Neural progenitor cell (in vitro differentiated cells): ENCODE data around the gene PACRG. TPM values are rescaled to one million over a fixed set of nuclear protein-coding genes. Genes with fewer than 3 reads are reported as not detected.

ENCODE experiments used
- DNase-seq: peaks from one replicate; pipeline ENCODE4 v3.0.0-alpha.2; 2016; ENCODE audit warnings: low spot score
- H2AFZ ChIP-seq: fragments of 200-600 bp; sonication (generic); replicated peaks from 2 replicates; pipeline ENCODE4 v1.6.1; 2016; ENCODE audit warnings: antibody characterized with exemption
- H3F3A ChIP-seq: fragments of 200-600 bp; sonication (generic); 2 replicates; pipeline ENCODE4 v1.6.1; 2016; ENCODE audit warnings: antibody characterized with exemption, low read depth
- H3K27ac ChIP-seq: fragments of 200-600 bp; sonication (generic); 2 replicates; pipeline ENCODE4 v1.5.1; 2016; ENCODE audit warnings: mild to moderate bottlenecking
- H3K27me3 ChIP-seq: fragments of 200-600 bp; sonication (generic); 2 replicates; pipeline ENCODE4 v1.6.1; 2016; ENCODE audit warnings: mild to moderate bottlenecking, moderate library complexity
- H3K36me3 ChIP-seq: fragments of 200-600 bp; sonication (generic); 2 replicates; pipeline ENCODE4 v1.5.1; 2016
- H3K4me1 ChIP-seq: fragments of 200-600 bp; sonication (generic); 2 replicates; pipeline ENCODE4 v1.6.1; 2016; ENCODE audit warnings: mixed run types
- H3K4me2 ChIP-seq: fragments of 200-600 bp; sonication (generic); 2 replicates; pipeline ENCODE4 v1.6.1; 2016
- H3K4me3 ChIP-seq: fragments of 200-600 bp; sonication (generic); 2 replicates; pipeline ENCODE4 v1.5.1; 2016
- H3K79me2 ChIP-seq: fragments of 200-600 bp; sonication (generic); 2 replicates; pipeline ENCODE4 v1.6.1; 2016; ENCODE audit warnings: low read depth
- H3K9ac ChIP-seq: fragments of 200-600 bp; sonication (generic); 2 replicates; pipeline ENCODE4 v1.6.1; 2016
- H3K9me3 ChIP-seq: fragments of 200-600 bp; sonication (generic); 2 replicates; pipeline ENCODE4 v1.5.1; 2016; ENCODE audit warnings: low read depth
- H4K20me1 ChIP-seq: fragments of 200-600 bp; sonication (generic); 2 replicates; pipeline ENCODE4 v1.6.1; 2016; ENCODE audit warnings: low read depth
- H3K27ac Mint-ChIP-seq: 3 replicates; pipeline ENCODE4 v1.8.0; 2021; ENCODE audit warnings: mixed read lengths
- H3K27me3 Mint-ChIP-seq: 2 replicates; pipeline ENCODE4 v1.8.0; 2022; ENCODE audit warnings: low read depth, mild to moderate bottlenecking, inconsistent platforms, moderate library complexity, mixed read lengths; ENCODE audit not compliant: insufficient read depth
- H3K36me3 Mint-ChIP-seq: 3 replicates; pipeline ENCODE4 v1.8.0; 2021; ENCODE audit warnings: mixed read lengths
- H3K4me1 Mint-ChIP-seq: 3 replicates; pipeline ENCODE4 v1.8.0; 2021; ENCODE audit warnings: mixed read lengths
- H3K4me3 Mint-ChIP-seq: 3 replicates; pipeline ENCODE4 v1.8.0; 2021; ENCODE audit warnings: mild to moderate bottlenecking, moderate library complexity, mixed read lengths
- H3K9me3 Mint-ChIP-seq: 3 replicates; pipeline ENCODE4 v1.8.0; 2020; ENCODE audit warnings: mixed read lengths
- EZH2 ChIP-seq: fragments of 200-600 bp; sonication (generic); IDR thresholded peaks from 2 replicates; pipeline ENCODE4 v1.6.1; 2017; ENCODE audit warnings: antibody characterized with exemption, mild to moderate bottlenecking, moderate library complexity
- EZH2phosphoT487 ChIP-seq: fragments of 200-600 bp; sonication (generic); IDR thresholded peaks from 2 replicates; pipeline ENCODE4 v1.6.1; 2017; ENCODE audit warnings: antibody characterized with exemption
- total RNA-seq: library from RNA; depleted of rRNA; stranded (reverse); fragments of >200 nt; gene quantifications from 2 replicates; pipeline ENCODE4 v1.2.3, GENCODE V29; 2015; ENCODE audit warnings: low replicate concordance
- TF ChIP-seq, protein P1 (sequence below): fragments of 200-600 bp; sonication (generic); IDR thresholded peaks from 2 replicates; pipeline ENCODE4 v1.5.1; 2017; ENCODE audit warnings: antibody characterized with exemption, mild to moderate bottlenecking

PACRG gene
- total RNA-seq, 1 donor from 2014 or later = 0.30 TPM

GRCh38 chr6:163209005-163209404 is 481.2 kb downstream of the PACRG start:
- H3K9me3 Mint-ChIP-seq = peaks cover 35% of the 10 kb centered on the region
- peaks cover 4% of the 10 kb centered on the region for H3K9me3 ChIP-seq
- no peak for DNase-seq
- no peak overlapping the region for H3K4me3 ChIP-seq
- no peaks in the 10 kb centered on the region for H4K20me1 ChIP-seq
- H3K9ac ChIP-seq = no peak overlapping the region
- TF ChIP-seq EZH2phosphoT487 = no peak
- TF ChIP-seq, protein P1, sequence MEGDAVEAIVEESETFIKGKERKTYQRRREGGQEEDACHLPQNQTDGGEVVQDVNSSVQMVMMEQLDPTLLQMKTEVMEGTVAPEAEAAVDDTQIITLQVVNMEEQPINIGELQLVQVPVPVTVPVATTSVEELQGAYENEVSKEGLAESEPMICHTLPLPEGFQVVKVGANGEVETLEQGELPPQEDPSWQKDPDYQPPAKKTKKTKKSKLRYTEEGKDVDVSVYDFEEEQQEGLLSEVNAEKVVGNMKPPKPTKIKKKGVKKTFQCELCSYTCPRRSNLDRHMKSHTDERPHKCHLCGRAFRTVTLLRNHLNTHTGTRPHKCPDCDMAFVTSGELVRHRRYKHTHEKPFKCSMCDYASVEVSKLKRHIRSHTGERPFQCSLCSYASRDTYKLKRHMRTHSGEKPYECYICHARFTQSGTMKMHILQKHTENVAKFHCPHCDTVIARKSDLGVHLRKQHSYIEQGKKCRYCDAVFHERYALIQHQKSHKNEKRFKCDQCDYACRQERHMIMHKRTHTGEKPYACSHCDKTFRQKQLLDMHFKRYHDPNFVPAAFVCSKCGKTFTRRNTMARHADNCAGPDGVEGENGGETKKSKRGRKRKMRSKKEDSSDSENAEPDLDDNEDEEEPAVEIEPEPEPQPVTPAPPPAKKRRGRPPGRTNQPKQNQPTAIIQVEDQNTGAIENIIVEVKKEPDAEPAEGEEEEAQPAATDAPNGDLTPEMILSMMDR = no peak
- TF ChIP-seq EZH2 = no peak
- no peaks in the 10 kb centered on the region for H3K79me2 ChIP-seq
- H3K27ac Mint-ChIP-seq = no peak overlapping the region
- H3K36me3 Mint-ChIP-seq = no peaks in the 10 kb centered on the region
- H3K27ac ChIP-seq = no peak overlapping the region
- H3K4me1 ChIP-seq = peaks cover 4% of the 10 kb centered on the region
- H3K27me3 Mint-ChIP-seq = peaks cover 2% of the 10 kb centered on the region
- H3K4me1 Mint-ChIP-seq = peaks cover 5% of the 10 kb centered on the region
- H3K27me3 ChIP-seq = no peaks in the 10 kb centered on the region
- no peak overlapping the region for H3K4me3 Mint-ChIP-seq
- H3K36me3 ChIP-seq = no peaks in the 10 kb centered on the region
- H3K4me2 ChIP-seq = no peak overlapping the region
- no peak overlapping the region for H2AFZ ChIP-seq
- no peaks in the 10 kb centered on the region for H3F3A ChIP-seq

- Mint-ChIP-seq H3K4me3 (no peak overlapping the region), H3K9me3 (peaks cover 21% of the 10 kb centered on the region), H3K27ac (no peak overlapping the region), H3K36me3 (no peaks in the 10 kb centered on the region), H3K4me1 (peaks cover 9% of the 10 kb centered on the region), H3K27me3 (peaks cover 6% of the 10 kb centered on the region)
- Histone ChIP-seq H3K9me3 (peaks cover 4% of the 10 kb centered on the region), H4K20me1 (no peaks in the 10 kb centered on the region), H3K27ac (no peak overlapping the region), H3F3A (no peaks in the 10 kb centered on the region), H3K4me1 (no peaks in the 10 kb centered on the region), H3K36me3 (no peaks in the 10 kb centered on the region), H3K79me2 (no peaks in the 10 kb centered on the region), H3K4me2 (no peak overlapping the region), H3K9ac (no peak overlapping the region), H3K27me3 (no peaks in the 10 kb centered on the region), H3K4me3 (no peak overlapping the region), H2AFZ (no peak overlapping the region)
- TF ChIP-seq EZH2 (no peak), EZH2phosphoT487 (no peak)
- TF ChIP-seq, protein P1 = no peak
- DNase-seq = no peak
These were observed 484.3 kb downstream of the PACRG start for GRCh38 chr6:163212123-163212522.

DNA sequence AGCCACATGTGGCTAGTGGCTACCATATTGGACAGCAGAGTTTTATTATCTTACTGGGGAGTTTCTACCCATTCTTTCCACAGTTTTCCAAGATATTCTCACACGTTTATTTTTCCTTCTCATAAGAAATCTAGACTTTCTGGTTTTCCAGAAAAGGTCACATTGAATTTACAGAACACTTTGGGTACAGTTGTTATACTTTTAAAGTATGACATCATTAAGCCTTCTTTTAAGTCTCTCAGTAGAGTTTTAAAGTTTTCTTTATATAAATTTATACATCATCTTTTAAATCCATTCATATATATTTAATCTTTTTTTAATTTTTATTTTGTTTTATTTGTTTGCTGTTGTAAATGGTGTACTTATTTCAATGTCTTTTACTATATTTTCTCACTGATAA is 486.5 kb downstream of the PACRG start:
- peaks cover 12% of the 10 kb centered on the region for H3K4me1 Mint-ChIP-seq
- Histone ChIP-seq H2AFZ (no peak overlapping the region), H3K4me2 (no peak overlapping the region), H3K9ac (no peak overlapping the region), H3K27ac (no peak overlapping the region), H3K79me2 (no peaks in the 10 kb centered on the region), H3K4me3 (no peak overlapping the region), H3K36me3 (no peaks in the 10 kb centered on the region), H4K20me1 (no peaks in the 10 kb centered on the region), H3K9me3 (peaks cover 4% of the 10 kb centered on the region), H3K27me3 (no peaks in the 10 kb centered on the region), H3F3A (peaks cover 2% of the 10 kb centered on the region), H3K4me1 (peaks cover 2% of the 10 kb centered on the region)
- no peak overlapping the region for H3K4me3 Mint-ChIP-seq
- peaks cover 34% of the 10 kb centered on the region for H3K9me3 Mint-ChIP-seq
- peaks cover 4% of the 10 kb centered on the region for H3K27me3 Mint-ChIP-seq
- no peaks in the 10 kb centered on the region for H3K36me3 Mint-ChIP-seq
- TF ChIP-seq EZH2phosphoT487 (no peak), EZH2 (no peak)
- TF ChIP-seq, protein P1 = no peak
- no peak overlapping the region for H3K27ac Mint-ChIP-seq
- no peak for DNase-seq
